HG03469 (cell line): ENCODE data around the gene FAM107A.
"Not testable (repeated sequence)": the region's sequence is repeated elsewhere in the genome, so short reads cannot be mapped to it uniquely, and the experiment has no call there.

Experiments
- ATAC-seq: cut with Tn5 transposase; IDR thresholded peaks from one replicate; pipeline ENCODE4 v1.9.1; 2021; ENCODE audit warnings: mild to moderate bottlenecking, moderate library complexity, moderate number of reproducible peaks; ENCODE audit not compliant: unreplicated experiment

FAM107A gene

GRCh38 chr3:58537412-58538301 is 39.5 kb downstream of the FAM107A start:
- ATAC-seq, result no peak

GRCh38 chr3:58536501-58537411 is 40.4 kb downstream of the FAM107A start, which contains the start of gene ACOX2:
TSS of gene ACOX2 (minus strand) at chr3:58537190. CDS start at chr3:58535106, 2,084 bp downstream.
- ATAC-seq, result no peak

- ATAC-seq, result no peak
Measured at GRCh38 chr3:58535531-58536500, 41.4 kb downstream of the FAM107A start.

- no peak for ATAC-seq
Measured at GRCh38 chr3:58534592-58535494, 42.3 kb downstream of the FAM107A start.

GRCh38 chr3:58532794-58533220 is 44.4 kb downstream of the FAM107A start:
- peak; percentile 77 for ATAC-seq

GRCh38 chr3:58531956-58532355 is 45.2 kb downstream of the FAM107A start:
- ATAC-seq, result no peak

- ATAC-seq, result no peak
Measured at GRCh38 chr3:58531555-58531954, 45.6 kb downstream of the FAM107A start.

- no peak for ATAC-seq
Measured at GRCh38 chr3:58530354-58530865, 46.8 kb downstream of the FAM107A start.

- ATAC-seq, result no peak
Measured at GRCh38 chr3:58529516-58530353, 47.5 kb downstream of the FAM107A start.

- ATAC-seq, result no peak
Measured at GRCh38 chr3:58528629-58529028, 48.6 kb downstream of the FAM107A start.

GRCh38 chr3:58527440-58527839 is 49.8 kb downstream of the FAM107A start:
- ATAC-seq, result not testable (repeated sequence)

GRCh38 chr3:58526515-58526957 is 50.7 kb downstream of the FAM107A start:
- ATAC-seq, result no peak

GRCh38 chr3:58524326-58524888 is 52.8 kb downstream of the FAM107A start:
- ATAC-seq, result no peak

- ATAC-seq, result no peak
Measured at GRCh38 chr3:58522759-58523425, 54.3 kb downstream of the FAM107A start.

- ATAC-seq, result no peak
Measured at GRCh38 chr3:58521917-58522631, 55.1 kb downstream of the FAM107A start.

- no peak for ATAC-seq
Measured at GRCh38 chr3:58521336-58521670, 55.9 kb downstream of the FAM107A start.
